Ovary (tissue), 3 donors: ENCODE measurements around the gene RAPGEF4.

Experiments used
- CTCF ChIP-seq, 3 donors: fragments of 450-650 bp in 2 of 3; fragments of 200-600 bp in 1 of 3; IDR thresholded peaks; one replicate each; pipeline versions ENCODE4 v1.5.1 to v1.8.0; 2016 to 2022; ENCODE audit warnings: antibody characterized with exemption in 3 of 3, mild to moderate bottlenecking in 1 of 3
- EP300 ChIP-seq: sonication (generic); formaldehyde crosslinking; IDR thresholded peaks from one replicate; pipeline ENCODE4 v1.6.1; 2017; ENCODE audit warnings: antibody characterized with exemption
- POLR2A ChIP-seq: fragments of 450-650 bp; IDR thresholded peaks from one replicate; pipeline ENCODE4 v1.6.1; 2017; ENCODE audit warnings: antibody characterized with exemption, mild to moderate bottlenecking, moderate library complexity
- donor health status: DM: no; HTN: no; CAD: no.

GRCh38 chr2:172957734-172958133 is 222.1 kb downstream of the RAPGEF4 start:
- TF ChIP-seq POLR2A (no peak), CTCF (IDR thresholded peaks at IDR 0.05) (no peak), EP300 (no peak)
